NCI-H2029 treated with DMSO at 0.1 percent for 48 hours (cell line): ENCODE results near the gene UBXN4.

Experiments
- DNase-seq: peaks from one replicate; lab custom pipeline; 2025; lab: John Stamatoyannopoulos, UW

UBXN4 gene

DNA sequence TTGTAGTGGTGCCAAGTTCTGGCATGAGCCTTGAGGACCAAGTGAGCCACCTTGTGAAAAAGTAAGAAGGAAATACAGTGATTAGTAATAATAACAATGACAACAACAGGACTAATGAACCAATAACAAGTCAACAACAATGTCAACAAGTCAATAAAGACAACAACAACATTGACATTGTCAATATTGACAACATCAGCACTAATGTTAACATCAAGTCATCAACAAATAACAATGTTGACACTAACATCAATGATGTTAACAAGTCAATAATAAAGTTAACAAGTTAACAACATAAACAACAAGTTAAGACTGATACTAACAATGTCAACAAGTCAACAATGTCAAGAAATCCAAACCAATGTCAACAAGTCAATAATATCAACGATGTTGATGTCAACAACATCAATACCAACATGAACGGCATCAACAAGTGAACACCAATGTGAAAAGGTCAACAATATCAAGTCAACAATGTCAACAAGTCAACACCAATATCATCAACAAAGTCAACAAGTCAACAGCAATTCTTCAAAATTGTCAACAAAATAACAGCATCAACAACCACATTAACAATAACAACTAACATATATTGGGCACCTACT, 71.4 kb downstream of the UBXN4 start:
- DNase-seq: no peak

DNA sequence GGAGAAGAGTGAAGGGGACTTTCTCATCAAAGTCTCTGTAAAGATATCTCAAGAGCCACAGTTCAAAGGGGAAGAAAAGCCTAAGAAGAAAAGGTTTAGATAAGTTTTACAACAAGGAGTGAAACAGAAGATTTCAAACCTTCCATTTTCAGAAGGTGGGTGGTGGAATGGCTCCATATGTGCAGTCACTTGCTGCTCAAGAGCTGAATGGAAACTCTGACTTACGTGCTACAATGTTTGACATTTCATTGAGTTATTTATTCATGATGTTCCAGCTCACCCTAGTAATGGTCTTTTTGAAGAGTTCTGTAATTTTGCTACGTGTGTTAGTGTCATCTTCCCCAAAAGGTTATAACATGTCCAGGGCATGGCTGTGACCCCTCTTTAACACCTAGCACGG, 73.6 kb downstream of the UBXN4 start:
- DNase-seq: no peak

DNA sequence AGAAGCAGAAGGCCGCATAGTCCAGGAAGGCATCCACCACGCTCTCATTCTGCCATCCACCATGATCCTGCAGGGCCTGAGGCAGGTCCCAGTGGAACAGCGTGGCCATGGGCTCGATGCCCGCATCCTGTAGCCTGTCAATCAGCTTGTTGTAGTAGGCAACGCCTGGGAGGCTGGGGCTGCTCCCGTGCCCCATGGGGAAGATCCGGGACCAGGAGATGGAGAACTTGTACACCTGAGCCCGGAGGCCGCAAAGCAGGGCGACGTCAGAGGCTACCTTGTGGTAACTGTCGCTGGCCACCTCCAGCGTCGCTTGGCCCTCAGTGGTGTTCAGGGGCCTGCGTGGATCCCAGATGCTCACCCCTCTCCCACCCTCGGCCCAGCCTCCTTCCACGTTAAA, 75.8 kb downstream of the UBXN4 start:
- no peak for DNase-seq

DNA sequence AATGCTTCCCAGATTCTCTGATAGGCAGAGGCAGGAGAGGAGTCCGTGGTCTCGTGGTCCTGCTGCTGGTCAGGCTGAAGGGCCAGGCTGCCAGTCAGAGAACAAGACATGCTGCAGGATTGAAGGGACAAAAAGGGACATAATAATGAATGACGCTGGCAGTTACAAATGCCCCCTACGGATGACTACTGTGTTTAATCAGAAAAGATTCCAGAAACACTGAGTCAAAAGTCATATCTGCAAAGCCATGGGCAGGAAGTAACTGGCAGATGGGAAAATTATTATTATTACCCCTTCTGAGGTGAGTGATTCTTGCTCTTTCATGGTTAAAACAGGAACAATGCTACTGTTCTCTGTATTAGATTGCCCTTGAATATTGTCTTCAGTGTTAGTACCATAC, 76.3 kb downstream of the UBXN4 start:
- no peak for DNase-seq

DNA sequence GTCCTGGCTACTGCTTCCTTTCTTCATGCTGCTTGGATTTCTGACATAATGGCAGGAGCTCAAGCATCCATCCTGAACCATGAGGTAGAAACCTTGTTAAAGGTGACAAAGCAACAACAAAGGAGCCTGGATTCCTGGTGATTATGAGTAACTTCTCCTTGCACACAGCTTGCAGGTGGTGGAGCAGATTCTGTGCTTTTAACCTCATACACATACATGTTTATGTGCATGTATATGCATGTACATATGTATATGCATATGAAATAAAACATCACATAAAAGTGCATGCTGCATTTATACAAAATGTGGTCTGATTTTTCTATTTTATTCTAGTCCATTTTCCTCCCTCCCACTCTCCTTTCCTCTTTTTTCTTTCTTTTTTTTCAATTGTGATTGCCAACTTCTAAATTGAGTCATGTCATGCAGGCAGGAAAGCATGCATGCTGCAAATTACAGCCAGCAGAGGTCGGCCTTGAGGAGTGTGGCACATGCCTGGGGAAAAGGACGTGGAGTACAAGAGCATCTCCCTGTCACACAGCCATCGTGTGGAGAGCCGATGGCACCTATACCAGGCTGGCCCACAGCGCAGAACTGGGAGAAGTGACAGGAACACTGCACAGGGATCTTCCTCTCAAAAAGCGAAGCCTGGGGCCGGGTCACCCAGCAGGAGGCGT, 77.4 kb downstream of the UBXN4 start:
- DNase-seq: no peak

DNA sequence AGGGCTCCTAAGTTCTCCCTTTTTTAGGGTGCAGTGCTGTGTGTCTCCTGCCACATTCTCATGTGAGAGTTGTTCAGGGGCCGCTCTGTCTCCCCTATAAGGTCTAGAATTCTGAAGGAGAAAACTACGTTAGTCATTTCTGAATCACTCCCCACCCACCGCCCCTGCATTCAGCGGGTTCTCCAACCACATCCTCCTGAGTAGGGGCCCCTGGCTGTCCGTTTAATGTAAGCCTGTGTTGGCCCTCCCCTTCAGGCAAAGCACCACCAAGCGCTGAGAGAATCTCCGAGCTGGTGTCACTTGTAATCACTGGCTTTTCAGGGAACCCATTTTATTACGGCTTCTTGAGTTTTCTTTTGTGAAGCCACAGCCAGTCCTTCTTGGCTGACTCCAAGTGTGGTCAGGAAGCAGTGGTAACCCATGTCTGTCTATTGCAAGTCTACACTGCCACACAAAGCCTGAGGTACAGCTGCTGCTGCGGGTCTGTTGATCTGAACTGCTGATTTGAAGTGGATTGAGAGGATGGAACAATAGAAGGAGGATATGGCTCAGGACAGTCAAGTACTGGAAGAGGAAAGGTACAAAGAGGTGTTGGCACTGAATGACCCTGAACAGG, 78.5 kb downstream of the UBXN4 start:
- peak; percentile 53 for DNase-seq

DNA sequence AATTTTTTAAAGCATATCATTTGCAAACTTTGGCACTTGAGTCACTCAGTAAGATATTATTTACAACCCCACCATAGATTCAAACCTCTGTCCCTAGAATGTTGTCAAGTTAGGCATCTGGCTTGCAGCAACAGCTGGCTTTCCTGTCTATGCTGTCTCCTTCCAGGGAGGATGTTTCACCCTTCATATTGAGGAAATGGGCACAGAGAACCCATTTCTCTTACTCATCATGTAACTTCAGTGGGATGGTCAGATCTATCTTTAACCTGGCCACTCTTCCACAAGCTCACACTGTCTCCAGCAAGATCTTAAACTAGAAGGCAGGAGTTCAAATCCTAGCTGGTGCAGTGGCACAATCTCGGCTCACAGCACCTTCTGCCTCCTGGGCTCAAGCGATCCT, 79.5 kb downstream of the UBXN4 start:
- DNase-seq: no peak

DNA sequence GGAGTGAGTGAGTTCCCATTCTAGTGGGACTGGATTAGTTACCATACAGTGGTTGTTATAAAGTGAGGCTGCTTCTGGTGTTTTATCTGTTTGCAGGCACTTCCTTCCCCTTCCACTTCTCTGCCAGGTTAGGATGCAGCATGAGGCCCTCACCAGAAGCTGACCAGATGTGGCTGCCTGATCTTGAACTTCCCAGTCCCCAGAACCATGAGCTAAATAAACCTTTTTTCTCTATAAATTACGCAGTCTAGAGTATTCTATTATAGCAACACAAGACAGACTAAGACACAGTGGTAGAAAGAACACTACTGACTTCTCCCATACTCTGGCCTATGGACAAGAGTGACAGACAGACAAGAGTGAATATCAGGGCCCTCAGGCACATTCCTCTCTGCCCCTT, 81.2 kb downstream of the UBXN4 start:
- DNase-seq: no peak

DNA sequence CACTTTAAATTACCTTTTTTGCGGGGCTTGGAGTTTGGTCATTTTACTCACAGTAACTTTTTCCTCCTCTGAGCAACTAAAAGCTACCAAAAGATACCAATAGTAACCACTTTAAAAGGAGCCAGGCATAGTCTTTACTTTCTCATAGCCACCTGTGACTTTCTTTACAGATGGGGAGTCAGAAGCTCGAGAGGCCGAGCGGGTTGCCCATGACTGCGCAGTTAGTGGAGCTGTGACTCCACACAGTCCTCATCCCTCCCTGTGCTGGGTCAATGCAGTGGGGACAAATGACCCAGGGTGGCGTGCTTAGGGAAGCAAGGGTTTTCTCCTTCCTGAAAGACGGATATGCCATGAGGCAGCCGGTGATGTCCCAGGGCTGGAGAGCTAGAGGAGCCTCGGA, 83.5 kb downstream of the UBXN4 start:
- DNase-seq: no peak

DNA sequence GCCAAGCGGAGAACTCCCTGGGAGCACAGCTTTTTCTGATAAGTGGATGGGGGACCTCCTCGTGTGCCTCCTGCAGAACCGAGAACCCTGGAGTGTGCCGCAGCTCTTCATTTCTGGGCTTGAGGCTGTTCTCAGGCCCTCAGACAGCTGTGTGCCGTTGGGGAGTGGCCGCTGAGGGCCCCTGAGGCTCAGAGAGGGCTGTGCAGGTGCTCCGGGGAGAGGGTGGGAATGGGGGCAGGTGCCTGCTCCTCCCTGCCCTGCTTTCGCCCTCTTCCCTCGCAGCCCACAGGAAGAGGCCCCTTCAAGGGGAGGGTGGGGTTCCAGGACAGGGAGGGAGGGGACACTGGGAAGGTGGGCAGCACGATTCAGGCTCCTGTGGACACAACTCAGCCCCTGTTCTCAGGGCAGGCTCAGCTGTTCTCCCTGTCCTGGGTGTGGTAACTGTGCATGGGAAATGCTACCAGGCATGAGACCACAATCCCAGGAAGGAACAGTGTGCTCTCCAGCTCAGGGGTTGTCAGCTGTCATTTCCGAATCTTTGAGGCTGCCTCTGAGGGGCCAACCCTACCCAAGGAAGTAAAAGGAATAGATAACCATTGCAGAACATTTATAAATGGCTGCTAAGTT, 84.0 kb downstream of the UBXN4 start:
- no peak for DNase-seq

DNA sequence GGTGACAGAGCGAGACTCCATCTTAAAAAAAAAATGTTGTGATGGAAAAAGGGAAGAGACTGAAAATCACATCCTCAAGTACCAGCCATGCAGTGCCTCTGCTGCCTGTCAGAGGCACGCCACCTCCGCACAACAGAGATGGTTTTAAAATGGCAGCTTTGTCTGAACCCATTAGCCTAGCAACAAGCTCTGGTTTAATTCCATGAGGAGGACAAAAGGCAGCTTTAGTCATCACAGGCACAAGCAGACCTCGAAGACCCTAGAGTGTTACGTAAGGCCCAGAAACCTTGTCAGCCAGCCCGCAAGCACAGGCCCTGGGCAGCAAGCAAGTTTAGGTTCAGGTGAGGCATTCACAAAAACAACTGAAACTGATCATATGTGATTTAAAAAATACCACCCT, 84.9 kb downstream of the UBXN4 start:
- DNase-seq: no peak

DNA sequence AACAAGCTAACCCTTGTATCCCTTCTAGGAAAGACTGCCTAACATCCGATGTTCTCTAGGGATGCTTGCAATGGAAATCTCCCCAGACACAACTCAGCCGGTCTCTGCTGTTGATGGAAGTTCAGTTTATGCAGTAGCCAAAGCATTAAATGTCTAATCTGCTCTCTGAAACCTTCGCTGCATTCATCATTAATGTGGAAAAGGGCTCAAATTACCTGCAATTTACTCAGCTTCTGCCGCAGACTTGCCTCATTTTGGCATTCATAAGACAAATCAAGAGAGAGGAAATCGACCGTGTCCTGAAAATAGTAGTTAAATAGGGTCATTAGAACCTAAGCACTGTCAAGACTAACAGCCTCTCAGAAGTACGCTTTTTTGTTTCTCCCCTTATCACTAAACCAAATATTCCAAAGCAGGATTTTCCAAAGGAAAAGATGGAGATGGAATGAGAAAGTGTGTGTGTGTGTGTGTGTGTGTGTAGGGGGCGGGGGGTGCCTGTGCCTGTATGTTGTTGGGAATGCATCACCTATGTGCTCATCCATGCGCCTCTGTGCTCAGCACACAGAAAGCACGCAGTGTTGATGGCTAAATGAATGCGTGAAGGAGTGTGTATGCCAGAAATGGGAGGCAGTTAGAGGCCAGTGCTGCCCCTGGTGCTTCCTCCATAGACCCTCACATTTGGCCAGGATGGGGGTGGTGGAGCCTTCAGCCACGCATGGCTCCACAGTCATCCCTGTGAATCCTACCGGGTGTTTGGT, 87.9 kb downstream of the UBXN4 start:
- no peak for DNase-seq

DNA sequence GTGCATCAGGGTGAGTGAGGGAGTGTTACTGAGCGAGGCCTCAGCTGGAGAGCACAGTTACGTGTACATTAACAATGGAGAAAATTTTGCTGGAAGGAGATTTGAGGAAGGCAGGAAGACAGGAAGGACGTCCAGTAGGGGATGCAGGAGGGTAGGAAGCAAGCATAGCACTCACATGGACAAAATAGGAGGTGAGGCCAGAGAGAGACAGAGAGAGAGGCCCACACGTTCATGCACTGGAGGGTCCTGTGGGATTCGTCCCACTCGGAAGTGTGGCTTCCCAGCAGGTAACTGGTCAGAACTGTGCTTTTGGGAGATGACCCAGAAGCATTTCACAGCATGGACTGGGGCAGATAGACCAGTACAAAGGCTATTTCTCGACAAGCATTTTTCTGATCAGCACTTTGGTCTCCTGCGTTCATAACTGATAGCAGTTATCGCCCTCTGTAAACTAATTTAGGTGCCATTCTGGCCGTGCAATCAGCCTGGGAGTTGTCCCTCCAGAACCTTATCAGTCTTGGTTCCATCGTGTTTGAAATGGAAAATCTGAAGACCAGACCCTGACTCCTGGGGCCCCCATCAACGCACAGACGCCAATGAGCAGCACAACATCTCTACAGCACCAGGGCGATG, 89.6 kb downstream of the UBXN4 start:
- no peak for DNase-seq

DNA sequence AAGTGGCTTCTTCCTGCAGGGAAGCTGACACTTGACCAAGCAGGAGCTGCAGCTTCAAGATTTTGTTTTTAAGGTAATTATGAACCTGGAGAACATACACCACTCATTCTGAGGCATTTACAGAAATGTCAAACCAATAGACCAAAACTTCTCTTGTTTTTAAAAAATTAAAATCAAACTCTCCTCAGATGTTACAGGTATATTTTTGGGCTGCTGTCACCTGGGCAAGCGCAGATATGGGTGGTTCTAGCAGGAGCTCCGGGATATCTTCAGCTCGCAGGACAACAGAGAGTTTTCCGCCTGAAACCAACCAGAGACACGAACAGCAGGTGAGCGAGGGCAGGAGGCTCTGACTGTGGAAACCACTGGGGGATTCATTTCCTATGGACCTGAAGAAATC, 91.2 kb downstream of the UBXN4 start:
- DNase-seq: no peak
